HepG2 (cell line): Measurements from ENCODE around the gene PIGV. TPM values are rescaled to one million over a fixed set of nuclear protein-coding genes. Genes with fewer than 3 reads are reported as not detected.
A peak's percentile ranks its signal among the peaks of the same experiment; 100 is the strongest.

ENCODE experiments used
- CC2D1A ChIP-seq: sonication (generic); formaldehyde crosslinking; IDR thresholded peaks from 2 replicates; pipeline ENCODE4 v1.8.1; 2023; ENCODE audit warnings: mild to moderate bottlenecking, missing genetic modification reagents
- CEBPG ChIP-seq: IDR thresholded peaks from 2 replicates; pipeline ENCODE4 v1.6.1; 2016
- MTF2 ChIP-seq: sonication (generic); formaldehyde crosslinking; IDR thresholded peaks from 2 replicates; pipeline ENCODE4 v1.5.0; 2020; ENCODE audit warnings: missing genetic modification reagents, borderline replicate concordance
- NCOA2 ChIP-seq: sonication (generic); formaldehyde crosslinking; IDR thresholded peaks from 2 replicates; pipeline ENCODE4 v1.8.0; 2022; ENCODE audit warnings: inconsistent platforms
- RORA ChIP-seq: sonication (generic); formaldehyde crosslinking; IDR thresholded peaks from 2 replicates; pipeline ENCODE4 v1.5.0; 2020; ENCODE audit warnings: mild to moderate bottlenecking, missing genetic modification reagents, moderate library complexity
- SMAD3 ChIP-seq: sonication (generic); formaldehyde crosslinking; IDR thresholded peaks from 2 replicates; pipeline ENCODE4 v1.4.0; 2020; ENCODE audit warnings: missing genetic modification reagents
- STAG1 ChIP-seq: sonication (generic); formaldehyde crosslinking; IDR thresholded peaks from 2 replicates; pipeline ENCODE4 v1.4.0; 2020; ENCODE audit warnings: missing genetic modification reagents
- TOE1 ChIP-seq: sonication (generic); formaldehyde crosslinking; IDR thresholded peaks from 2 replicates; pipeline ENCODE4 v1.4.0; 2020; ENCODE audit warnings: mild to moderate bottlenecking, missing genetic modification reagents
- TP53 ChIP-seq: sonication (generic); formaldehyde crosslinking; conservative IDR thresholded peaks from 2 replicates; pipeline ENCODE4 v1.4.0; 2020; ENCODE audit warnings: missing genetic modification reagents
- ZNF33A ChIP-seq: sonication (generic); formaldehyde crosslinking; IDR thresholded peaks from 2 replicates; pipeline ENCODE4 v1.5.1; 2020; ENCODE audit warnings: missing genetic modification reagents, mild to moderate bottlenecking, moderate library complexity, borderline replicate concordance
- ZNF674 ChIP-seq: sonication (generic); formaldehyde crosslinking; IDR thresholded peaks from 2 replicates; pipeline ENCODE4 v1.5.0; 2020; ENCODE audit warnings: low read depth, mild to moderate bottlenecking, missing genetic modification reagents
- ZNF749 ChIP-seq: sonication (generic); formaldehyde crosslinking; IDR thresholded peaks from 2 replicates; pipeline ENCODE4 v1.8.0; 2022; ENCODE audit warnings: mild to moderate bottlenecking, missing genetic modification reagents, moderate library complexity, borderline replicate concordance
- ZNF878 ChIP-seq: sonication (generic); formaldehyde crosslinking; IDR thresholded peaks from 2 replicates; pipeline ENCODE4 v1.8.1; 2023; ENCODE audit warnings: mild to moderate bottlenecking, missing genetic modification reagents, moderate library complexity
- polyA plus RNA-seq, 8 experiments: library from polyadenylated mRNA; depleted of rRNA in 3 of 8; stranded (reverse) in 7 of 8; unstranded in 1 of 8; fragments of >200 nt; fragmentation: Illumina TruSeq in 4 of 8; extraction: Trizol in 4 of 8; gene quantifications; 2 replicates each; pipeline versions ENCODE4 v1.2.1 to v1.2.3, GENCODE V29; 2011 to 2016; ENCODE audit warnings: low read depth in 4 of 8, missing spikeins in 1 of 8, mixed read lengths in 1 of 8; ENCODE audit not compliant: insufficient read depth in 1 of 8
- total RNA-seq, 5 experiments: library from RNA; depleted of rRNA; stranded (reverse); fragments of >200 nt; fragmentation: Illumina TruSeq; extraction: Trizol; gene quantifications; 2 replicates each; pipeline ENCODE4 v1.2.3, GENCODE V29; 2016; ENCODE audit warnings: low read depth in 1 of 5
- TF ChIP-seq, protein P1 (sequence below): sonication (generic); formaldehyde crosslinking; IDR thresholded peaks from 2 replicates; pipeline ENCODE4 v1.5.1; 2020; ENCODE audit warnings: missing genetic modification reagents, mild to moderate bottlenecking, borderline replicate concordance
- TF ChIP-seq, protein P2 (sequence below): sonication (generic); formaldehyde crosslinking; IDR thresholded peaks from 2 replicates; pipeline ENCODE4 v1.8.0; 2022; ENCODE audit warnings: mild to moderate bottlenecking, missing genetic modification reagents
- TF ChIP-seq, protein P3 (sequence below): sonication (generic); formaldehyde crosslinking; IDR thresholded peaks from 2 replicates; pipeline ENCODE4 v1.8.0; 2022; ENCODE audit warnings: mild to moderate bottlenecking, missing genetic modification reagents; ENCODE audit not compliant: insufficient replicate concordance
- TF ChIP-seq, protein P4 (sequence below): sonication (generic); formaldehyde crosslinking; IDR thresholded peaks from 2 replicates; pipeline ENCODE4 v1.4.0; 2020; ENCODE audit warnings: missing genetic modification reagents
- TF ChIP-seq, protein P5 (sequence below): sonication (generic); formaldehyde crosslinking; IDR thresholded peaks from 2 replicates; pipeline ENCODE4 v1.8.0; 2022; ENCODE audit warnings: mild to moderate bottlenecking, missing genetic modification reagents, moderate library complexity
- TF ChIP-seq, protein P6 (sequence below): sonication (generic); formaldehyde crosslinking; IDR thresholded peaks from 2 replicates; pipeline ENCODE4 v1.4.0; 2020; ENCODE audit warnings: missing genetic modification reagents

PIGV gene
- total and polyA plus RNA-seq, 2 of the 13 experiments (the other 11 are each of a cell fraction or from before 2014, with no cell fraction given): 13.5 to 22.7 TPM

DNA sequence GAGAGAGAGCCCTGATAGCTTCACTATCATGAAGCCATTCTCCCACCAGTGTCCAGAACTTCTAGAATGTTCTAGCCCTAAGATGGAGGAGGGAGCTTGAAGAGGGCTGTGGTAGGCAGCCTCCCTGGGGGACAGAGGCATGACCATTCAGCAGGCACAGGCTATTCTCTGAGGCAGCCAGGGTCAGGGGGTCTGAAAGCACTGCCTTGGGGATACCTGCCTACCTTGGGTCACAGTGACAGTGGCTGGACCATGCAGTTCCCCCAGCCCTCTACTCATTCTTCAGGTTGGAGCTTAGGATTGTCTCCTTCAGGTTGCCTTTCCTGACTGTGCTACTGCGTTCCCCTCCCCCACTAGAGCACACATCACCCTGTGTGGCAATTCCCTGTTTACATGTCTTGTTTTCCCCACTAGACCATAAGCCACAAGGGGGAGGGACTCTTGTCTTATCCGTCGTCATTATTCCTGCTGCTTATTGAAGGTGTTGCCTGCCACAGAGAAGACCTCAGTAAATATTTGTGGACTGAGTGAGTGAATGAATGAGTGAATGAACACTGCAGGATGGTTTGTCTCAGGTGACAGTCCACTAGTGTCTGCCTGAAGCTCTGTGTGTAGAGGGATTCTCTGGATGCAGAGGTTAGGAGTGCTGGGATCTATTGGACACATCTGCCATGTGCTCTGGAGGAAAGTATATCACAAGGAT, 43.9 kb downstream of the PIGV start (continued):
- no peak; the same call in 1 of the 2 replicates for TF ChIP-seq ZNF749
- TF ChIP-seq, protein P1, sequence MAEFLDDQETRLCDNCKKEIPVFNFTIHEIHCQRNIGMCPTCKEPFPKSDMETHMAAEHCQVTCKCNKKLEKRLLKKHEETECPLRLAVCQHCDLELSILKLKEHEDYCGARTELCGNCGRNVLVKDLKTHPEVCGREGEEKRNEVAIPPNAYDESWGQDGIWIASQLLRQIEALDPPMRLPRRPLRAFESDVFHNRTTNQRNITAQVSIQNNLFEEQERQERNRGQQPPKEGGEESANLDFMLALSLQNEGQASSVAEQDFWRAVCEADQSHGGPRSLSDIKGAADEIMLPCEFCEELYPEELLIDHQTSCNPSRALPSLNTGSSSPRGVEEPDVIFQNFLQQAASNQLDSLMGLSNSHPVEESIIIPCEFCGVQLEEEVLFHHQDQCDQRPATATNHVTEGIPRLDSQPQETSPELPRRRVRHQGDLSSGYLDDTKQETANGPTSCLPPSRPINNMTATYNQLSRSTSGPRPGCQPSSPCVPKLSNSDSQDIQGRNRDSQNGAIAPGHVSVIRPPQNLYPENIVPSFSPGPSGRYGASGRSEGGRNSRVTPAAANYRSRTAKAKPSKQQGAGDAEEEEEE (CRISPR knock-in tag): no peak
- TF ChIP-seq, protein P2, sequence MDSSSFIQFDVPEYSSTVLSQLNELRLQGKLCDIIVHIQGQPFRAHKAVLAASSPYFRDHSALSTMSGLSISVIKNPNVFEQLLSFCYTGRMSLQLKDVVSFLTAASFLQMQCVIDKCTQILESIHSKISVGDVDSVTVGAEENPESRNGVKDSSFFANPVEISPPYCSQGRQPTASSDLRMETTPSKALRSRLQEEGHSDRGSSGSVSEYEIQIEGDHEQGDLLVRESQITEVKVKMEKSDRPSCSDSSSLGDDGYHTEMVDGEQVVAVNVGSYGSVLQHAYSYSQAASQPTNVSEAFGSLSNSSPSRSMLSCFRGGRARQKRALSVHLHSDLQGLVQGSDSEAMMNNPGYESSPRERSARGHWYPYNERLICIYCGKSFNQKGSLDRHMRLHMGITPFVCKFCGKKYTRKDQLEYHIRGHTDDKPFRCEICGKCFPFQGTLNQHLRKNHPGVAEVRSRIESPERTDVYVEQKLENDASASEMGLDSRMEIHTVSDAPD (CRISPR knock-in tag): no peak
- TF ChIP-seq, protein P3, sequence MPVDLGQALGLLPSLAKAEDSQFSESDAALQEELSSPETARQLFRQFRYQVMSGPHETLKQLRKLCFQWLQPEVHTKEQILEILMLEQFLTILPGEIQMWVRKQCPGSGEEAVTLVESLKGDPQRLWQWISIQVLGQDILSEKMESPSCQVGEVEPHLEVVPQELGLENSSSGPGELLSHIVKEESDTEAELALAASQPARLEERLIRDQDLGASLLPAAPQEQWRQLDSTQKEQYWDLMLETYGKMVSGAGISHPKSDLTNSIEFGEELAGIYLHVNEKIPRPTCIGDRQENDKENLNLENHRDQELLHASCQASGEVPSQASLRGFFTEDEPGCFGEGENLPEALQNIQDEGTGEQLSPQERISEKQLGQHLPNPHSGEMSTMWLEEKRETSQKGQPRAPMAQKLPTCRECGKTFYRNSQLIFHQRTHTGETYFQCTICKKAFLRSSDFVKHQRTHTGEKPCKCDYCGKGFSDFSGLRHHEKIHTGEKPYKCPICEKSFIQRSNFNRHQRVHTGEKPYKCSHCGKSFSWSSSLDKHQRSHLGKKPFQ: no peak
- TF ChIP-seq CC2D1A (CRISPR knock-in tag): no peak
- no peak for TF ChIP-seq ZNF33A (CRISPR knock-in tag)
- peak; percentile 84 for TF ChIP-seq SMAD3
- no peak for TF ChIP-seq RORA (CRISPR knock-in tag)
- TF ChIP-seq MTF2 (CRISPR knock-in tag): no peak
- no peak for TF ChIP-seq TOE1
- TF ChIP-seq NCOA2 (CRISPR knock-in tag): peak; percentile 82; the same call in 1 of the 2 replicates
- TF ChIP-seq ZNF674: no peak
- TF ChIP-seq STAG1 (CRISPR knock-in tag): no peak
- TF ChIP-seq, protein P4, sequence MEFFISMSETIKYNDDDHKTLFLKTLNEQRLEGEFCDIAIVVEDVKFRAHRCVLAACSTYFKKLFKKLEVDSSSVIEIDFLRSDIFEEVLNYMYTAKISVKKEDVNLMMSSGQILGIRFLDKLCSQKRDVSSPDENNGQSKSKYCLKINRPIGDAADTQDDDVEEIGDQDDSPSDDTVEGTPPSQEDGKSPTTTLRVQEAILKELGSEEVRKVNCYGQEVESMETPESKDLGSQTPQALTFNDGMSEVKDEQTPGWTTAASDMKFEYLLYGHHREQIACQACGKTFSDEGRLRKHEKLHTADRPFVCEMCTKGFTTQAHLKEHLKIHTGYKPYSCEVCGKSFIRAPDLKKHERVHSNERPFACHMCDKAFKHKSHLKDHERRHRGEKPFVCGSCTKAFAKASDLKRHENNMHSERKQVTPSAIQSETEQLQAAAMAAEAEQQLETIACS: no peak
- TF ChIP-seq ZNF878 (CRISPR knock-in tag): peak; percentile 53; the same call in 1 of the 2 replicates
- TF ChIP-seq TP53: no peak
- peak; percentile 91 for TF ChIP-seq CEBPG (CRISPR knock-in tag)
- TF ChIP-seq, protein P5, sequence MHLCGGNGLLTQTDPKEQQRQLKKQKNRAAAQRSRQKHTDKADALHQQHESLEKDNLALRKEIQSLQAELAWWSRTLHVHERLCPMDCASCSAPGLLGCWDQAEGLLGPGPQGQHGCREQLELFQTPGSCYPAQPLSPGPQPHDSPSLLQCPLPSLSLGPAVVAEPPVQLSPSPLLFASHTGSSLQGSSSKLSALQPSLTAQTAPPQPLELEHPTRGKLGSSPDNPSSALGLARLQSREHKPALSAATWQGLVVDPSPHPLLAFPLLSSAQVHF (CRISPR knock-in tag): no peak
- TF ChIP-seq, protein P6, sequence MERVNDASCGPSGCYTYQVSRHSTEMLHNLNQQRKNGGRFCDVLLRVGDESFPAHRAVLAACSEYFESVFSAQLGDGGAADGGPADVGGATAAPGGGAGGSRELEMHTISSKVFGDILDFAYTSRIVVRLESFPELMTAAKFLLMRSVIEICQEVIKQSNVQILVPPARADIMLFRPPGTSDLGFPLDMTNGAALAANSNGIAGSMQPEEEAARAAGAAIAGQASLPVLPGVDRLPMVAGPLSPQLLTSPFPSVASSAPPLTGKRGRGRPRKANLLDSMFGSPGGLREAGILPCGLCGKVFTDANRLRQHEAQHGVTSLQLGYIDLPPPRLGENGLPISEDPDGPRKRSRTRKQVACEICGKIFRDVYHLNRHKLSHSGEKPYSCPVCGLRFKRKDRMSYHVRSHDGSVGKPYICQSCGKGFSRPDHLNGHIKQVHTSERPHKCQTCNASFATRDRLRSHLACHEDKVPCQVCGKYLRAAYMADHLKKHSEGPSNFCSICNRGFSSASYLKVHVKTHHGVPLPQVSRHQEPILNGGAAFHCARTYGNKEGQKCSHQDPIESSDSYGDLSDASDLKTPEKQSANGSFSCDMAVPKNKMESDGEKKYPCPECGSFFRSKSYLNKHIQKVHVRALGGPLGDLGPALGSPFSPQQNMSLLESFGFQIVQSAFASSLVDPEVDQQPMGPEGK (CRISPR knock-in tag): peak; percentile 75
